Effector memory CD8-positive, alpha-beta T cell (primary cell): ENCODE data around the gene NCAM1.
"Not testable (repeated sequence)": the region's sequence is repeated elsewhere in the genome, so short reads cannot be mapped to it uniquely, and the experiment has no call there.

ENCODE experiments used
- ATAC-seq: fragments of 150-1000 bp; cut with Tn5 transposase; replicated peaks from 2 replicates; pipeline ENCODE4 v1.10.0; 2021; ENCODE audit warnings: mild to moderate bottlenecking, moderate library complexity
- DNase-seq, 3 experiments: peaks; one replicate each; pipeline ENCODE4 v3.0.0; 2021
- H3K27ac Mint-ChIP-seq, 2 donors: one replicate each; pipeline ENCODE4 v1.8.0; 2022; ENCODE audit warnings: mild to moderate bottlenecking in 2 of 2, mixed read lengths in 2 of 2, moderate library complexity in 2 of 2
- H3K27me3 Mint-ChIP-seq, 2 donors: one replicate each; pipeline ENCODE4 v1.8.0; 2022; ENCODE audit warnings: mixed read lengths in 2 of 2
- H3K36me3 Mint-ChIP-seq: one replicate; pipeline ENCODE4 v1.8.0; 2022; ENCODE audit warnings: mild to moderate bottlenecking, moderate library complexity, mixed read lengths; ENCODE audit not compliant: insufficient read depth
- H3K4me1 Mint-ChIP-seq, 2 donors: one replicate each; pipeline ENCODE4 v1.8.0; 2022; ENCODE audit warnings: low read depth in 2 of 2, mixed read lengths in 2 of 2
- H3K4me3 Mint-ChIP-seq, 2 donors: one replicate each; pipeline ENCODE4 v1.8.0; 2022; ENCODE audit warnings: mild to moderate bottlenecking in 2 of 2, mixed read lengths in 2 of 2, moderate library complexity in 2 of 2
- H3K9me3 Mint-ChIP-seq, 2 donors: one replicate each; pipeline ENCODE4 v1.8.0; 2022; ENCODE audit warnings: mixed read lengths in 2 of 2

NCAM1 gene

GRCh38 chr11:113053042-113053441, 91.8 kb downstream of the NCAM1 start:
- not testable (repeated sequence) for ATAC-seq, DNase-seq, H3K9me3 Mint-ChIP-seq, H3K36me3 Mint-ChIP-seq, H3K4me3 Mint-ChIP-seq, H3K4me1 Mint-ChIP-seq, H3K27ac Mint-ChIP-seq
- H3K27me3 Mint-ChIP-seq: peaks cover 0 to 13% of the 10 kb centered on the region in 2 donors

GRCh38 chr11:113057038-113057437, 95.8 kb downstream of the NCAM1 start:
- H3K9me3 Mint-ChIP-seq: peaks cover 0 to 7% of the 10 kb centered on the region in 2 donors
- no peaks in the 10 kb centered on the region for H3K36me3 Mint-ChIP-seq
- DNase-seq: no peak
- no peak for ATAC-seq
- peaks cover 0 to 13% of the 10 kb centered on the region in 2 donors for H3K27me3 Mint-ChIP-seq
- H3K4me3 Mint-ChIP-seq: no peak overlapping the region
- no peak overlapping the region for H3K27ac Mint-ChIP-seq
- no peaks in the 10 kb centered on the region for H3K4me1 Mint-ChIP-seq

- no peak for ATAC-seq
- H3K4me1 Mint-ChIP-seq: peaks cover 0 to 2% of the 10 kb centered on the region in 2 donors
These were observed 98.3 kb downstream of the NCAM1 start for GRCh38 chr11:113059548-113059947.

DNA sequence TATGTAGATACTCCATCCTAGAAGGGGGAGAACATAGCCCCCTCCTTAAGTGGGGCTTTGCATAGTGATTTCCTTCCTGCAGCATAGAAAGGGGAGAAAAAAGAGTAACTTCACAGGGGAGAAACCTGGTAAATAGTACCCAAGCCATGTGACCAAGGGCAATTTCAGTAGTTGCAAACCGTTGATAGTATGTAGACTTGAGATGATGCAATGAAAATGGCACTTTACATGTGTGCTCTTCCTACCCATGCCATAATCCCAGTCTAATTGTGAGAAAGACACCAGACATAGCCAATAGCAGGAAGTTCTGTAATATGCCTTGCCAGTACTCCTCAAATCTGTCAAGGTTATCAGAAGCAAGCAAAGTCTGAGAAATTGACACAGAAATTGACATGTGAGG, 104.1 kb downstream of the NCAM1 start:
- ATAC-seq (no peak), DNase-seq (no peak)
- no peaks in the 10 kb centered on the region for H3K9me3 Mint-ChIP-seq
- peaks cover 0 to 4% of the 10 kb centered on the region in 2 donors for H3K27me3 Mint-ChIP-seq
- peaks cover 0 to 2% of the 10 kb centered on the region in 2 donors for H3K4me1 Mint-ChIP-seq
- no peak overlapping the region for H3K4me3 Mint-ChIP-seq
- H3K36me3 Mint-ChIP-seq: no peaks in the 10 kb centered on the region
- H3K27ac Mint-ChIP-seq: no peak overlapping the region

More at GRCh38 chr11:113059548-113059947, 98.3 kb downstream of the NCAM1 start:
- Mint-ChIP-seq H3K27me3 (peaks cover 0 to 13% of the 10 kb centered on the region in 2 donors), H3K27ac (no peak overlapping the region), H3K9me3 (peaks cover 0 to 5% of the 10 kb centered on the region in 2 donors), H3K36me3 (no peaks in the 10 kb centered on the region), H3K4me3 (no peak overlapping the region)
- DNase-seq: no peak

DNA sequence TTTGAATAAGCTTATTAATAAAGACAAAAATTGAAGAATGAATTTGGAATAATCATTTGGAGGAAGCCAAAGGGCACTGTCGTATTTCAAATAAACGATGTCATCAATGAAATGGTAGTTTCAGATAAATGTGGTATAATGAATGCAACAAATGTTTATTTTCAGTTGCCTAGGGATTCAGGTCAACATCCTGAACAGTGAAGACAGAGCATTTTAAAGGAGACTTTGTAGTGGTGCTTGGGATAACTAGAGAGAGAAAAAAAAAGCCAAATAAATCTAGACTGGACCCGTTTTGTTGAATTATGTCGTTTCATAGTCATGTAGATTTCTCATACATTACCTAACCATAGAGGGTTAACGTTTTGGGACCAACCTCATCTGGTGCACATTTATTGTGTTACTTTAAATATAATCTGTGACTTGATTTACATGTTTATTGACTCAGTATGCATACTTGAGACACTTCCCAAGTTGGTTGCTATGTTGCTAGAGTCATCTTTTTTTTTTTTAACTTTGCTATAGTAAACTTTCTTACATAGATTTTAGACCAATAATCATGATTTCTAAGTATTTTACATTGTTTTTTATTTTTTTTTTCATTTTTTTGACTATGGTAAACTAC, 111.1 kb downstream of the NCAM1 start:
- Mint-ChIP-seq H3K36me3 (no peaks in the 10 kb centered on the region), H3K4me1 (no peaks in the 10 kb centered on the region), H3K4me3 (no peak overlapping the region), H3K9me3 (no peaks in the 10 kb centered on the region), H3K27ac (no peak overlapping the region), H3K27me3 (no peaks in the 10 kb centered on the region)
- no peak for ATAC-seq
- DNase-seq: no peak

DNA sequence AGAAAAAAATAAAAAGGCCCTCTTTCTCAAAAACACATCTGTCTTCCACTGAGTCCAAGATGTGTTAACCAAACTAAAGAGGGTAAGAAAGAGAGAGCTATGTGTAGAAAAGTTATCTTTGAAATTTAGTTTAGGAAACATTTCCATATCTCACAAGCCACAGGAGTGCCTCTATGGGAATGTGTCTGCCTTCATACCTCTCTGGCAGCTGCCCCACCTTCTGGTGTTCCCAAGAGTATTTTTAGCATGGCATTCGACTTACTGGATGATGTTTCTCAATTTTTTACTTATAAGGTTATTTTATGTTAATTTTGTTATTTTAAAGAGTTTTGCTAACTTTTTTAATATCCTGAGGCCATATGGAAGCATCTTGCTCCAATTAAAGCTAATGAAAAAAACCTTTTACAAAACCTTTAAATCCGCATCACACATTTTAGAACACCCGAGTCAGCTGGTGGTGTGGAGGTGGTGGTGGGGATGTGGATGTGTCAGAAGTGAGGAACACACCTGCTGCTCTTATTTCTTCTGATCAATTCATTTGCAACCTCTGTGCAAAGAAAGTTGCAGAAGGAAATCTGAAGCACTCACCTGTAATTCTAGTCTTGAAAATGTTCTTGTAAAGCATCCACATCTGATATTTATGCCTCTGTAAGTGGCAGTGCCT, 112.2 kb downstream of the NCAM1 start:
- Mint-ChIP-seq H3K4me3 (no peak overlapping the region), H3K36me3 (no peaks in the 10 kb centered on the region), H3K27me3 (no peaks in the 10 kb centered on the region), H3K4me1 (no peaks in the 10 kb centered on the region), H3K9me3 (no peaks in the 10 kb centered on the region), H3K27ac (no peak overlapping the region)
- ATAC-seq (no peak), DNase-seq (no peak)

- Mint-ChIP-seq H3K36me3 (no peaks in the 10 kb centered on the region), H3K9me3 (no peaks in the 10 kb centered on the region), H3K4me3 (no peak overlapping the region), H3K4me1 (no peaks in the 10 kb centered on the region), H3K27me3 (no peaks in the 10 kb centered on the region), H3K27ac (no peak overlapping the region)
- no peak for ATAC-seq
- DNase-seq: no peak
These were observed 114.4 kb downstream of the NCAM1 start for GRCh38 chr11:113075586-113076095.

- no peak for ATAC-seq
- no peaks in the 10 kb centered on the region for H3K4me1 Mint-ChIP-seq
These were observed 116.2 kb downstream of the NCAM1 start for GRCh38 chr11:113077379-113077778.

GRCh38 chr11:113082341-113082955, 121.2 kb downstream of the NCAM1 start:
- ATAC-seq (no peak), DNase-seq (no peak)
- Mint-ChIP-seq H3K27me3 (peaks cover 7 to 10% of the 10 kb centered on the region in 2 donors), H3K36me3 (no peaks in the 10 kb centered on the region), H3K27ac (no peak overlapping the region), H3K4me3 (no peak overlapping the region), H3K4me1 (no peaks in the 10 kb centered on the region), H3K9me3 (no peaks in the 10 kb centered on the region)

More at GRCh38 chr11:113077379-113077778, 116.2 kb downstream of the NCAM1 start:
- Mint-ChIP-seq H3K9me3 (no peaks in the 10 kb centered on the region), H3K27ac (no peak overlapping the region), H3K4me3 (no peak overlapping the region), H3K27me3 (no peaks in the 10 kb centered on the region), H3K36me3 (no peaks in the 10 kb centered on the region)
- no peak for DNase-seq

- Mint-ChIP-seq H3K36me3 (no peaks in the 10 kb centered on the region), H3K27ac (no peak overlapping the region), H3K4me3 (no peak overlapping the region), H3K9me3 (no peaks in the 10 kb centered on the region), H3K4me1 (no peaks in the 10 kb centered on the region), H3K27me3 (peaks cover 7 to 10% of the 10 kb centered on the region in 2 donors)
- no peak for DNase-seq
- no peak for ATAC-seq
These were observed 122.4 kb downstream of the NCAM1 start for GRCh38 chr11:113083571-113083970.

DNA sequence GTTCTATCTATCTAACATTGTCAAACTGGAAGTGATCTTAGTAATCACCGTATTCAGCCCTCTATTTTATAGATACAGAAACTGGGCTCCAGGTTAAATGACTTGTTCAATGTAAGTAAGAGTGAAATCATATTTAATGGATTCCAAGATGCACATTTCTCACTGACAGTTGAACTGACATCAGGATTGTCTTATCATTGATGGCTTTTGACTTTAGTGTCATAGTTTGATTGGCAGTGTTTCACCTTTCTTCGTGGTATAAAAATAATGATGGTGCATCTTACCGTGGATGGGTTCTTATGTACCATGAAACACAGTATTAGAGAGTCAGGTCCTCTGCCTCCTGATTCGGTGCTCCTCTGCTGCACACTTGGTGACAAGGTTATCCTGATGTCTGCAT, 123.1 kb downstream of the NCAM1 start:
- Mint-ChIP-seq H3K27ac (no peak overlapping the region), H3K9me3 (no peaks in the 10 kb centered on the region), H3K4me1 (no peaks in the 10 kb centered on the region), H3K27me3 (peaks cover 7 to 10% of the 10 kb centered on the region in 2 donors), H3K36me3 (no peaks in the 10 kb centered on the region), H3K4me3 (no peak overlapping the region)
- ATAC-seq: no peak
- no peak for DNase-seq

DNA sequence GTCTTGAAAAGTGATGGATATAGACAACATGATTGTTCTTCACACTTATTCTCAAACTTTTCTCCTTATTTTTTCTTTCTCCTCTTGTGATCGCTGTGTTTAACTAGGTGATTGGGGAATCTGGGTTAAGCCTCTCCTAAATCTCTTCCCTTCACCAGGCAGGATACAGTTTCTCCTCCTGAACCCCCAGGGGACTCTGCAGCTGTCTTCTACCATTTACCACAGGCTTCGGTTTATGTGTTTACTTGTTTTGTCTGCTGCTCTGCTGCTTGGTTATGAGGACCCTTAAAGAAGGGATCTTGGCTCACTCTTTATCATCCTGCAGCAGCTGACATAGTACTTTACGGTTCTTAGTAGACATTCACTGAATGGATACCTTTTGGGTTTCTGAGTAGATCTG, 124.2 kb downstream of the NCAM1 start:
- Mint-ChIP-seq H3K27ac (no peak overlapping the region), H3K27me3 (peaks cover 7 to 10% of the 10 kb centered on the region in 2 donors), H3K9me3 (no peaks in the 10 kb centered on the region), H3K4me3 (no peak overlapping the region), H3K4me1 (no peaks in the 10 kb centered on the region), H3K36me3 (no peaks in the 10 kb centered on the region)
- DNase-seq: no peak
- ATAC-seq: no peak

GRCh38 chr11:113087706-113088105, 126.5 kb downstream of the NCAM1 start:
- Mint-ChIP-seq H3K27ac (no peak overlapping the region), H3K9me3 (no peaks in the 10 kb centered on the region), H3K4me3 (no peak overlapping the region), H3K36me3 (no peaks in the 10 kb centered on the region), H3K4me1 (no peaks in the 10 kb centered on the region), H3K27me3 (peaks cover 7 to 10% of the 10 kb centered on the region in 2 donors)
- DNase-seq (no peak), ATAC-seq (no peak)
